HL-60 (cell line): ENCODE results near the gene RBFOX2.

Experiments used
- CTCF ChIP-seq: IDR thresholded peaks from one replicate; pipeline ENCODE4 v1.5.1; 2011; ENCODE audit warnings: low read length, control low read depth, inconsistent platforms; ENCODE audit not compliant: insufficient read depth
- GABPA ChIP-seq: IDR thresholded peaks from 2 replicates; pipeline ENCODE4 v1.6.1; 2012; ENCODE audit warnings: low read depth
- POLR2AphosphoS5 ChIP-seq: IDR thresholded peaks from 2 replicates; pipeline ENCODE4 v1.6.1; 2012; ENCODE audit warnings: low read depth

GRCh38 chr22:35973388-35973787 lies 55.2 kb downstream of the RBFOX2 start:
- TF ChIP-seq CTCF (no peak), GABPA (no peak), POLR2AphosphoS5 (no peak)
